Measurements from ENCODE around the gene PLEKHA4.

DNA sequence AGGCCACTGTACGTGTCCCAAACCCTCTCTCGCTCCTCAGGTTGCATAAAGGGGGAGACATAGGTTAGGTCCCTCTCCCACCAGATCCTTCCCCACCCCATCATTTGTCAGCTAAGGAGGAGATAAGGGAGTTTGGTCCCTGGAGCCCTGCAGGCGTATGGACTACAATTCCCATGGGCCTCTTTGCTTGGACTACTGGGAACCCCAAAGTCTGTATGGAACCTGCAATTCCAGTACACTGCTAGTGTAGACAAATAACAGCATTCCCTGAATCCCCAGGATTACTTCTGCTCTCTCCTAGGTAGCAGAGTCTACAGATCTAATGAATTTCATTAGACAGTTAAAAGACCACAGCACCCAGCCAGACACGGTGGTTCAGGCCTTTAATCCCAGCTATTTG lies 16.1 kb downstream of the PLEKHA4 start:
- TF ChIP-seq, protein P1, sequence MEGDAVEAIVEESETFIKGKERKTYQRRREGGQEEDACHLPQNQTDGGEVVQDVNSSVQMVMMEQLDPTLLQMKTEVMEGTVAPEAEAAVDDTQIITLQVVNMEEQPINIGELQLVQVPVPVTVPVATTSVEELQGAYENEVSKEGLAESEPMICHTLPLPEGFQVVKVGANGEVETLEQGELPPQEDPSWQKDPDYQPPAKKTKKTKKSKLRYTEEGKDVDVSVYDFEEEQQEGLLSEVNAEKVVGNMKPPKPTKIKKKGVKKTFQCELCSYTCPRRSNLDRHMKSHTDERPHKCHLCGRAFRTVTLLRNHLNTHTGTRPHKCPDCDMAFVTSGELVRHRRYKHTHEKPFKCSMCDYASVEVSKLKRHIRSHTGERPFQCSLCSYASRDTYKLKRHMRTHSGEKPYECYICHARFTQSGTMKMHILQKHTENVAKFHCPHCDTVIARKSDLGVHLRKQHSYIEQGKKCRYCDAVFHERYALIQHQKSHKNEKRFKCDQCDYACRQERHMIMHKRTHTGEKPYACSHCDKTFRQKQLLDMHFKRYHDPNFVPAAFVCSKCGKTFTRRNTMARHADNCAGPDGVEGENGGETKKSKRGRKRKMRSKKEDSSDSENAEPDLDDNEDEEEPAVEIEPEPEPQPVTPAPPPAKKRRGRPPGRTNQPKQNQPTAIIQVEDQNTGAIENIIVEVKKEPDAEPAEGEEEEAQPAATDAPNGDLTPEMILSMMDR (IDR thresholded peaks at IDR 0.05; ENCODE audit: low read depth, low read length, missing input control), result no peak
- TF ChIP-seq REST (IDR thresholded peaks at IDR 0.05) (no peak), RXRA (IDR thresholded peaks at IDR 0.05) (no peak), YY1 (IDR thresholded peaks at IDR 0.05) (no peak), SP1 (IDR thresholded peaks at IDR 0.05) (no peak), RAD21 (IDR thresholded peaks at IDR 0.05) (no peak), TAF1 (conservative IDR thresholded peaks at IDR 0.05) (no peak), EGR1 (IDR thresholded peaks at IDR 0.05; ENCODE audit: low read depth in 2 of 2) (no peak)
- TF ChIP-seq, protein P2, sequence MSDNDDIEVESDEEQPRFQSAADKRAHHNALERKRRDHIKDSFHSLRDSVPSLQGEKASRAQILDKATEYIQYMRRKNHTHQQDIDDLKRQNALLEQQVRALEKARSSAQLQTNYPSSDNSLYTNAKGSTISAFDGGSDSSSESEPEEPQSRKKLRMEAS (IDR thresholded peaks at IDR 0.05), result no peak

All from liver (tissue), 3 donors.